HEK293 (cell line): ENCODE results near the gene MASP1.

ENCODE experiments used
- CTCF ChIA-PET: fragments of 350-600 bp; formaldehyde crosslinking; extraction: SDS; loops from one replicate; lab custom pipeline; 2021; ENCODE audit warnings: antibody characterized with exemption; lab: Yijun Ruan, JAX
- POLR2A ChIA-PET: fragments of 300-600 bp; formaldehyde crosslinking; extraction: SDS; loops from one replicate; lab custom pipeline; 2020; ENCODE audit warnings: antibody characterized with exemption, inconsistent platforms; lab: Yijun Ruan, JAX
- H3K27ac ChIP-seq: fragments of 200-500 bp; sonication (Bioruptor generic); 2 replicates; pipeline ENCODE4 v1.5.1; 2014; ENCODE audit warnings: low read depth, low read length, control low read depth, inconsistent platforms; ENCODE audit errors: extremely low read depth
- H3K36me3 ChIP-seq, 2 experiments: fragments of 200-500 bp in 1 of 2; sonication (Bioruptor generic) in 1 of 2; 1 replicate in 1 of 2; 2 replicates in 1 of 2; pipeline ENCODE4 v1.5.1; 2014 to 2017; ENCODE audit warnings: inconsistent platforms in 2 of 2, low read length in 2 of 2; ENCODE audit not compliant: control insufficient read depth in 2 of 2, insufficient read depth in 1 of 2
- H3K4me1 ChIP-seq: fragments of 200-500 bp; sonication (Bioruptor generic); 2 replicates; pipeline ENCODE4 v1.5.1; 2014; ENCODE audit warnings: mild to moderate bottlenecking, low read length, inconsistent platforms; ENCODE audit not compliant: control insufficient read depth, insufficient read depth
- H3K4me3 ChIP-seq: 2 replicates; pipeline ENCODE4 v1.5.1; 2011; ENCODE audit warnings: low read depth, mild to moderate bottlenecking, control low read depth, low read length, moderate library complexity
- H3K9me3 ChIP-seq: fragments of 200-500 bp; sonication (Bioruptor generic); 2 replicates; pipeline ENCODE4 v1.5.1; 2014; ENCODE audit warnings: low read depth, low read length, inconsistent platforms; ENCODE audit not compliant: control insufficient read depth, insufficient read depth
- KLF7 ChIP-seq: fragments of 450-650 bp; formaldehyde crosslinking; IDR thresholded peaks from 2 replicates; pipeline ENCODE4 v1.5.1; 2016; ENCODE audit warnings: missing biosample characterization, missing genetic modification characterization, borderline replicate concordance
- SETDB1 ChIP-seq: IDR thresholded peaks from one replicate; pipeline ENCODE4 v1.6.1; 2017; ENCODE audit warnings: mild to moderate bottlenecking, low read length, moderate library complexity, mixed read lengths; ENCODE audit not compliant: insufficient read length
- SP3 ChIP-seq: fragments of 450-650 bp; formaldehyde crosslinking; IDR thresholded peaks from 2 replicates; pipeline ENCODE4 v1.5.1; 2016; ENCODE audit warnings: missing biosample characterization, missing genetic modification characterization
- TRIM28 ChIP-seq: IDR thresholded peaks from 2 replicates; pipeline ENCODE4 v1.6.1; 2011; ENCODE audit warnings: low read length, control low read depth, borderline replicate concordance
- YY2 ChIP-seq: fragments of 450-650 bp; formaldehyde crosslinking; IDR thresholded peaks from 2 replicates; pipeline ENCODE4 v1.5.1; 2016; ENCODE audit warnings: missing biosample characterization, missing genetic modification characterization
- ZNF132 ChIP-seq: fragments of 450-650 bp; formaldehyde crosslinking; IDR thresholded peaks from 2 replicates; pipeline ENCODE4 v1.5.1; 2017; ENCODE audit warnings: missing biosample characterization, missing genetic modification characterization, borderline replicate concordance
- ZNF157 ChIP-seq: fragments of 450-650 bp; formaldehyde crosslinking; IDR thresholded peaks from 2 replicates; pipeline ENCODE4 v1.5.1; 2016; ENCODE audit warnings: missing biosample characterization, missing genetic modification characterization
- ZNF202 ChIP-seq: fragments of 450-650 bp; formaldehyde crosslinking; IDR thresholded peaks from 2 replicates; pipeline ENCODE4 v1.5.1; 2016; ENCODE audit warnings: missing biosample characterization, missing genetic modification characterization, borderline replicate concordance
- ZNF292 ChIP-seq: fragments of 450-650 bp; formaldehyde crosslinking; IDR thresholded peaks from 2 replicates; pipeline ENCODE4 v1.5.1; 2016; ENCODE audit warnings: low read depth, missing biosample characterization, missing genetic modification characterization, borderline replicate concordance
- ZNF830 ChIP-seq: fragments of 450-650 bp; IDR thresholded peaks from 2 replicates; pipeline ENCODE4 v1.5.0; 2018; ENCODE audit warnings: missing biosample characterization, missing genetic modification characterization, low read depth, mild to moderate bottlenecking, moderate library complexity
- TF ChIP-seq, protein P1 (sequence below): fragments of 450-650 bp; formaldehyde crosslinking; IDR thresholded peaks from 2 replicates; pipeline ENCODE4 v1.5.1; 2016; ENCODE audit warnings: missing biosample characterization, missing genetic modification characterization
- TF ChIP-seq, protein P2 (sequence below): fragments of 450-650 bp; formaldehyde crosslinking; conservative IDR thresholded peaks from 2 replicates; pipeline ENCODE4 v1.5.1; 2016; ENCODE audit warnings: low read depth, missing biosample characterization, missing genetic modification characterization
- TF ChIP-seq, protein P3 (sequence below): fragments of 450-650 bp; formaldehyde crosslinking; IDR thresholded peaks from 2 replicates; pipeline ENCODE4 v1.5.1; 2016; ENCODE audit warnings: missing biosample characterization, missing genetic modification characterization
- TF ChIP-seq, protein P4 (sequence below): fragments of 450-650 bp; formaldehyde crosslinking; IDR thresholded peaks from 2 replicates; pipeline ENCODE4 v1.5.1; 2016; ENCODE audit warnings: missing biosample characterization, missing genetic modification characterization
- TF ChIP-seq, protein P5 (sequence below): fragments of 450-650 bp; formaldehyde crosslinking; IDR thresholded peaks from 2 replicates; pipeline ENCODE4 v1.5.1; 2016; ENCODE audit warnings: missing biosample characterization, missing genetic modification characterization

MASP1 gene

DNA sequence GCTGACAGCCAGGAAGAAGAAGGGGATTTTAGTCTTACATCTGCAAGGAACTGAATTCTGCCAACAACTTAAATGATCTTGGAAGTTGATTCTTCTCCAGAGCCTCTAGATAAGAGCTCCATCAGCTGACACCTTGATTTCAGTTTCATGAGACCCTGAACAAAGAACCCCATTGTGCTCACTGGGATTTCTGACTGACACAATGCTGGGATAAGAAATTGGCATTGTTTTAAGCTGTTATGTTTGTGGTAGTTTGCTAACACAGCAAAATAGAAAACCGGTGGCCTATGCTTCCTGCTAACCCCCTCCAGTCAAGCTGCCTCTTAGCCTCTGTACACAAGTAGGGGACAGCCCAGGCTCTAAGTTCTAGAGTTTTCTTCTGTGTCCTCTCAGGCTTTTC, 36.2 kb downstream of the MASP1 start:
- no peak overlapping the region for H3K27ac ChIP-seq
- ChIA-PET POLR2A (no interaction called here), CTCF (interaction anchor here (0.7 to 1.4 kb wide), 3 partner anchors 10 to 64 kb away, joined by 3 to 4 read pairs (median 3); no protein-coding TSS in a partner anchor)
- H3K9me3 ChIP-seq = no peaks in the 10 kb centered on the region
- TF ChIP-seq TRIM28 = no peak
- no peak for TF ChIP-seq SP3 (tag by site-specific recombination)
- TF ChIP-seq, protein P1, sequence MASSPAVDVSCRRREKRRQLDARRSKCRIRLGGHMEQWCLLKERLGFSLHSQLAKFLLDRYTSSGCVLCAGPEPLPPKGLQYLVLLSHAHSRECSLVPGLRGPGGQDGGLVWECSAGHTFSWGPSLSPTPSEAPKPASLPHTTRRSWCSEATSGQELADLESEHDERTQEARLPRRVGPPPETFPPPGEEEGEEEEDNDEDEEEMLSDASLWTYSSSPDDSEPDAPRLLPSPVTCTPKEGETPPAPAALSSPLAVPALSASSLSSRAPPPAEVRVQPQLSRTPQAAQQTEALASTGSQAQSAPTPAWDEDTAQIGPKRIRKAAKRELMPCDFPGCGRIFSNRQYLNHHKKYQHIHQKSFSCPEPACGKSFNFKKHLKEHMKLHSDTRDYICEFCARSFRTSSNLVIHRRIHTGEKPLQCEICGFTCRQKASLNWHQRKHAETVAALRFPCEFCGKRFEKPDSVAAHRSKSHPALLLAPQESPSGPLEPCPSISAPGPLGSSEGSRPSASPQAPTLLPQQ (tag by site-specific recombination) = no peak
- no peak for TF ChIP-seq ZNF132 (tag by site-specific recombination)
- no peak for TF ChIP-seq ZNF292 (tag by site-specific recombination)
- no peak for TF ChIP-seq YY2 (tag by site-specific recombination)
- TF ChIP-seq, protein P2, sequence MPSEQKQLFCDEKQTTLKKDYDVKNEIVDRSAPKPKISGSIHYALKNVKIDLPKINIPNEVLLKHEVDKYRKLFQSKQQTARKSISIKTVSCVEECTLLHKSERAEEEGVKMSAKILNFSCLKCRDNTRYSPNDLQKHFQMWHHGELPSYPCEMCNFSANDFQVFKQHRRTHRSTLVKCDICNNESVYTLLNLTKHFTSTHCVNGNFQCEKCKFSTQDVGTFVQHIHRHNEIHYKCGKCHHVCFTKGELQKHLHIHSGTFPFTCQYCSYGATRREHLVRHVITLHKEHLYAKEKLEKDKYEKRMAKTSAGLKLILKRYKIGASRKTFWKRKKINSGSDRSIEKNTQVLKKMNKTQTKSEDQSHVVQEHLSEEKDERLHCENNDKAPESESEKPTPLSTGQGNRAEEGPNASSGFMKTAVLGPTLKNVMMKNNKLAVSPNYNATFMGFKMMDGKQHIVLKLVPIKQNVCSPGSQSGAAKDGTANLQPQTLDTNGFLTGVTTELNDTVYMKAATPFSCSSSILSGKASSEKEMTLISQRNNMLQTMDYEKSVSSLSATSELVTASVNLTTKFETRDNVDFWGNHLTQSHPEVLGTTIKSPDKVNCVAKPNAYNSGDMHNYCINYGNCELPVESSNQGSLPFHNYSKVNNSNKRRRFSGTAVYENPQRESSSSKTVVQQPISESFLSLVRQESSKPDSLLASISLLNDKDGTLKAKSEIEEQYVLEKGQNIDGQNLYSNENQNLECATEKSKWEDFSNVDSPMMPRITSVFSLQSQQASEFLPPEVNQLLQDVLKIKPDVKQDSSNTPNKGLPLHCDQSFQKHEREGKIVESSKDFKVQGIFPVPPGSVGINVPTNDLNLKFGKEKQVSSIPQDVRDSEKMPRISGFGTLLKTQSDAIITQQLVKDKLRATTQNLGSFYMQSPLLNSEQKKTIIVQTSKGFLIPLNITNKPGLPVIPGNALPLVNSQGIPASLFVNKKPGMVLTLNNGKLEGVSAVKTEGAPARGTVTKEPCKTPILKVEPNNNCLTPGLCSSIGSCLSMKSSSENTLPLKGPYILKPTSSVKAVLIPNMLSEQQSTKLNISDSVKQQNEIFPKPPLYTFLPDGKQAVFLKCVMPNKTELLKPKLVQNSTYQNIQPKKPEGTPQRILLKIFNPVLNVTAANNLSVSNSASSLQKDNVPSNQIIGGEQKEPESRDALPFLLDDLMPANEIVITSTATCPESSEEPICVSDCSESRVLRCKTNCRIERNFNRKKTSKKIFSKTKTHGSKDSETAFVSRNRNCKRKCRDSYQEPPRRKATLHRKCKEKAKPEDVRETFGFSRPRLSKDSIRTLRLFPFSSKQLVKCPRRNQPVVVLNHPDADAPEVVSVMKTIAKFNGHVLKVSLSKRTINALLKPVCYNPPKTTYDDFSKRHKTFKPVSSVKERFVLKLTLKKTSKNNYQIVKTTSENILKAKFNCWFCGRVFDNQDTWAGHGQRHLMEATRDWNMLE (tag by site-specific recombination) = no peak
- TF ChIP-seq ZNF157 (tag by site-specific recombination) = no peak
- TF ChIP-seq, protein P3, sequence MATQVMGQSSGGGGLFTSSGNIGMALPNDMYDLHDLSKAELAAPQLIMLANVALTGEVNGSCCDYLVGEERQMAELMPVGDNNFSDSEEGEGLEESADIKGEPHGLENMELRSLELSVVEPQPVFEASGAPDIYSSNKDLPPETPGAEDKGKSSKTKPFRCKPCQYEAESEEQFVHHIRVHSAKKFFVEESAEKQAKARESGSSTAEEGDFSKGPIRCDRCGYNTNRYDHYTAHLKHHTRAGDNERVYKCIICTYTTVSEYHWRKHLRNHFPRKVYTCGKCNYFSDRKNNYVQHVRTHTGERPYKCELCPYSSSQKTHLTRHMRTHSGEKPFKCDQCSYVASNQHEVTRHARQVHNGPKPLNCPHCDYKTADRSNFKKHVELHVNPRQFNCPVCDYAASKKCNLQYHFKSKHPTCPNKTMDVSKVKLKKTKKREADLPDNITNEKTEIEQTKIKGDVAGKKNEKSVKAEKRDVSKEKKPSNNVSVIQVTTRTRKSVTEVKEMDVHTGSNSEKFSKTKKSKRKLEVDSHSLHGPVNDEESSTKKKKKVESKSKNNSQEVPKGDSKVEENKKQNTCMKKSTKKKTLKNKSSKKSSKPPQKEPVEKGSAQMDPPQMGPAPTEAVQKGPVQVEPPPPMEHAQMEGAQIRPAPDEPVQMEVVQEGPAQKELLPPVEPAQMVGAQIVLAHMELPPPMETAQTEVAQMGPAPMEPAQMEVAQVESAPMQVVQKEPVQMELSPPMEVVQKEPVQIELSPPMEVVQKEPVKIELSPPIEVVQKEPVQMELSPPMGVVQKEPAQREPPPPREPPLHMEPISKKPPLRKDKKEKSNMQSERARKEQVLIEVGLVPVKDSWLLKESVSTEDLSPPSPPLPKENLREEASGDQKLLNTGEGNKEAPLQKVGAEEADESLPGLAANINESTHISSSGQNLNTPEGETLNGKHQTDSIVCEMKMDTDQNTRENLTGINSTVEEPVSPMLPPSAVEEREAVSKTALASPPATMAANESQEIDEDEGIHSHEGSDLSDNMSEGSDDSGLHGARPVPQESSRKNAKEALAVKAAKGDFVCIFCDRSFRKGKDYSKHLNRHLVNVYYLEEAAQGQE (tag by site-specific recombination) = no peak
- TF ChIP-seq KLF7 (tag by site-specific recombination) = no peak
- no peaks in the 10 kb centered on the region for H3K36me3 ChIP-seq
- no peak overlapping the region for H3K4me3 ChIP-seq
- no peaks in the 10 kb centered on the region for H3K4me1 ChIP-seq

DNA sequence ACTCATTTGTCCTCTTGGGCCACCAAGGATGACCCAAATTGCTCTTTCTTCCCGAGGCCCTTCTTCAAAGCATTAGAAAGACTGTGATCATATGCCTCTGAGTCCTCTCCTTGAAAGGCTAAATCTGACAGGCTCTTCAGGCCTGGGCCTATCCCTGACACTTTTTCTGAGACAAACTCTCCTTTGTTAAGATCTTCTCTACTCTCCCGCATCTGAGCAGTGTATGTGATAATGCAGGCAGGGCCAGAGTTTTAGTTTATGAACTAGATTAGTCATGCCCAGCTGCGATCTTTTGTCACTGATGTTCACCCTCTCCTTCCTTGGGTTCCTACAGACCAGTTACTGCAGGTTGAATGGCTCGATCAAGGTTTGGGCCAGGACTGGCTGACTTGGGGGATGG, 39.2 kb downstream of the MASP1 start:
- Histone ChIP-seq H3K4me3 (no peak overlapping the region), H3K36me3 (no peaks in the 10 kb centered on the region), H3K9me3 (no peaks in the 10 kb centered on the region), H3K4me1 (no peaks in the 10 kb centered on the region), H3K27ac (no peak overlapping the region)
- POLR2A ChIA-PET = no interaction called here
- TF ChIP-seq ZNF202 (tag by site-specific recombination) (no peak), ZNF830 (tag by site-specific recombination) (no peak), SETDB1 (no peak), YY2 (tag by site-specific recombination) (no peak), ZNF132 (tag by site-specific recombination) (no peak)
- TF ChIP-seq, protein P4, sequence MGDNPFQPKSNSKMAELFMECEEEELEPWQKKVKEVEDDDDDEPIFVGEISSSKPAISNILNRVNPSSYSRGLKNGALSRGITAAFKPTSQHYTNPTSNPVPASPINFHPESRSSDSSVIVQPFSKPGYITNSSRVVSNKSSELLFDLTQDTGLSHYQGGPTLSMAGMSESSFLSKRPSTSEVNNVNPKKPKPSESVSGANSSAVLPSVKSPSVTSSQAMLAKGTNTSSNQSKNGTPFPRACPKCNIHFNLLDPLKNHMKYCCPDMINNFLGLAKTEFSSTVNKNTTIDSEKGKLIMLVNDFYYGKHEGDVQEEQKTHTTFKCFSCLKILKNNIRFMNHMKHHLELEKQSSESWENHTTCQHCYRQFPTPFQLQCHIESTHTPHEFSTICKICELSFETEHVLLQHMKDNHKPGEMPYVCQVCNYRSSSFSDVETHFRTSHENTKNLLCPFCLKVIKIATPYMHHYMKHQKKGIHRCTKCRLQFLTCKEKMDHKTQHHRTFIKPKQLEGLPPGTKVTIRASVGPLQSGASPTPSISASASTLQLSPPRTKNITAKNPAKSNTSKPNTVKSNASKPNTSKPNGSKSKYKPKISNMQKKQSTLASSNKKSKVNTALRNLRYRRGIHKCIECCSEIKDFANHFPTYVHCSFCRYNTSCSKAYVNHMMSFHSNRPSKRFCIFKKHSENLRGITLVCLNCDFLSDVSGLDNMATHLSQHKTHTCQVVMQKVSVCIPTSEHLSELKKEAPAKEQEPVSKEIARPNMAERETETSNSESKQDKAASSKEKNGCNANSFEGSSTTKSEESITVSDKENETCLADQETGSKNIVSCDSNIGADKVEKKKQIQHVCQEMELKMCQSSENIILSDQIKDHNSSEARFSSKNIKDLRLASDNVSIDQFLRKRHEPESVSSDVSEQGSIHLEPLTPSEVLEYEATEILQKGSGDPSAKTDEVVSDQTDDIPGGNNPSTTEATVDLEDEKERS (tag by site-specific recombination) = no peak
- TF ChIP-seq, protein P5, sequence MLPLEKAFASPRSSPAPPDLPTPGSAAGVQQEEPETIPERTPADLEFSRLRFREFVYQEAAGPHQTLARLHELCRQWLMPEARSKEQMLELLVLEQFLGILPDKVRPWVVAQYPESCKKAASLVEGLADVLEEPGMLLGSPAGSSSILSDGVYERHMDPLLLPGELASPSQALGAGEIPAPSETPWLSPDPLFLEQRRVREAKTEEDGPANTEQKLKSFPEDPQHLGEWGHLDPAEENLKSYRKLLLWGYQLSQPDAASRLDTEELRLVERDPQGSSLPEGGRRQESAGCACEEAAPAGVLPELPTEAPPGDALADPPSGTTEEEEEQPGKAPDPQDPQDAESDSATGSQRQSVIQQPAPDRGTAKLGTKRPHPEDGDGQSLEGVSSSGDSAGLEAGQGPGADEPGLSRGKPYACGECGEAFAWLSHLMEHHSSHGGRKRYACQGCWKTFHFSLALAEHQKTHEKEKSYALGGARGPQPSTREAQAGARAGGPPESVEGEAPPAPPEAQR = no peak
- CTCF ChIA-PET = no interaction called here
